ENCODE results near the gene MBD6. TPM values are rescaled to one million over a fixed set of nuclear protein-coding genes. Genes with fewer than 3 reads are reported as not detected.
"Not testable (repeated sequence)": the region's sequence is repeated elsewhere in the genome, so short reads cannot be mapped to it uniquely, and the experiment has no call there.

MBD6 gene
- total and polyA plus RNA-seq, 12 donors: 10.5 to 167 (median 38.1) TPM

- no peak for TF ChIP-seq CTCF (IDR thresholded peaks at IDR 0.05)
- TF ChIP-seq POLR2A (IDR thresholded peaks at IDR 0.05): no peak
- H3K36me3 ChIP-seq (replicated peaks in 1 of 2): peaks cover 0 to 72% of the 10 kb centered on the region in 2 donors
These were observed 10.9 kb upstream of the MBD6 start for GRCh38 chr12:57511588-57512325.

GRCh38 chr12:57512665-57513064, 10.0 kb upstream of the MBD6 start:
- WGBS, 4 donors: 89 to 95% (median 92%) methylated on average over 6 of the region's 6 CpGs
- intact Hi-C loops (cut with DNase I): no loop called here
- no peak for DNase-seq
- H3K4me3 ChIP-seq: no peak overlapping the region
- H3K4me1 ChIP-seq (replicated peaks in 1 of 2): peaks cover 3 to 9% of the 10 kb centered on the region in 2 donors
- TF ChIP-seq CTCF (IDR thresholded peaks at IDR 0.05) (no peak), POLR2A (IDR thresholded peaks at IDR 0.05) (no peak)
- H3K36me3 ChIP-seq (replicated peaks in 1 of 2): peaks cover 0 to 81% of the 10 kb centered on the region in 2 donors
- H3K27ac ChIP-seq: no peak overlapping the region
- H3K27me3 ChIP-seq: no peaks in the 10 kb centered on the region
- no peaks in the 10 kb centered on the region for H3K9me3 ChIP-seq (replicated peaks in 1 of 3)

More at GRCh38 chr12:57511588-57512325, 10.9 kb upstream of the MBD6 start:
- no peak for DNase-seq
- Histone ChIP-seq H3K4me1 (replicated peaks in 1 of 2) (peaks cover 0 to under 1% of the 10 kb centered on the region in 2 donors), H3K4me3 (no peak overlapping the region), H3K27me3 (no peaks in the 10 kb centered on the region), H3K9me3 (replicated peaks in 1 of 3) (no peaks in the 10 kb centered on the region), H3K27ac (no peak overlapping the region)
- WGBS, 4 donors: 96 to 99% (median 97%) methylated on average over 7 of the region's 7 CpGs
- intact Hi-C loops (cut with DNase I): no loop called here

GRCh38 chr12:57513266-57513665, 9.4 kb upstream of the MBD6 start:
- H3K9me3 ChIP-seq (replicated peaks in 1 of 3): no peaks in the 10 kb centered on the region
- intact Hi-C loops (cut with DNase I): no loop called here
- no peak for DNase-seq
- H3K27me3 ChIP-seq: no peaks in the 10 kb centered on the region
- no peak overlapping the region for H3K4me3 ChIP-seq
- peaks cover 0 to 84% of the 10 kb centered on the region in 2 donors for H3K36me3 ChIP-seq (replicated peaks in 1 of 2)
- H3K4me1 ChIP-seq (replicated peaks in 1 of 2): peaks cover 9 to 15% of the 10 kb centered on the region in 2 donors
- TF ChIP-seq CTCF (IDR thresholded peaks at IDR 0.05) (no peak), POLR2A (IDR thresholded peaks at IDR 0.05) (no peak)
- H3K27ac ChIP-seq: no peak overlapping the region
- 93 to 98% (median 95%) methylated on average over 5 of the region's 5 CpGs for WGBS, 4 donors

- intact Hi-C loops (cut with DNase I); DNase-seq; H3K27ac ChIP-seq; H3K4me3 ChIP-seq; H3K27me3 ChIP-seq; H3K9me3 ChIP-seq (replicated peaks in 1 of 3): not testable (repeated sequence)
- Histone ChIP-seq H3K36me3 (replicated peaks in 1 of 2) (peaks cover 0 to 84% of the 10 kb centered on the region in 2 donors), H3K4me1 (replicated peaks in 1 of 2) (peaks cover 13 to 19% of the 10 kb centered on the region in 2 donors)
- 95 to 98% (median 97%) methylated on average over 6 of the region's 6 CpGs for WGBS, 4 donors
These were observed 8.9 kb upstream of the MBD6 start for GRCh38 chr12:57513677-57514076.

- H3K9me3 ChIP-seq (replicated peaks in 1 of 3); H3K4me3 ChIP-seq; DNase-seq; H3K27ac ChIP-seq; intact Hi-C loops (cut with DNase I); H3K27me3 ChIP-seq: not testable (repeated sequence)
- Histone ChIP-seq H3K36me3 (replicated peaks in 1 of 2) (peaks cover 0 to 79% of the 10 kb centered on the region in 2 donors), H3K4me1 (replicated peaks in 1 of 2) (peaks cover 16 to 25% of the 10 kb centered on the region in 2 donors)
- 88 to 95% (median 93%) methylated on average over 9 of the region's 9 CpGs for WGBS, 4 donors
These were observed 8.4 kb upstream of the MBD6 start for GRCh38 chr12:57514246-57514645.
